GM20000 (cell line): ENCODE results near the gene IGSF22.
"Not testable (repeated sequence)": the region's sequence is repeated elsewhere in the genome, so short reads cannot be mapped to it uniquely, and the experiment has no call there.

ENCODE experiments used
- DNase-seq: peaks from one replicate; pipeline ENCODE4 v3.0.0; 2012; ENCODE audit warnings: low spot score
- TF ChIP-seq, protein P1 (sequence below): IDR thresholded peaks from 2 replicates; pipeline ENCODE4 v1.5.1; 2012; ENCODE audit warnings: mild to moderate bottlenecking, control low read depth; ENCODE audit errors: extremely low read depth, missing control alignments

IGSF22 gene

DNA sequence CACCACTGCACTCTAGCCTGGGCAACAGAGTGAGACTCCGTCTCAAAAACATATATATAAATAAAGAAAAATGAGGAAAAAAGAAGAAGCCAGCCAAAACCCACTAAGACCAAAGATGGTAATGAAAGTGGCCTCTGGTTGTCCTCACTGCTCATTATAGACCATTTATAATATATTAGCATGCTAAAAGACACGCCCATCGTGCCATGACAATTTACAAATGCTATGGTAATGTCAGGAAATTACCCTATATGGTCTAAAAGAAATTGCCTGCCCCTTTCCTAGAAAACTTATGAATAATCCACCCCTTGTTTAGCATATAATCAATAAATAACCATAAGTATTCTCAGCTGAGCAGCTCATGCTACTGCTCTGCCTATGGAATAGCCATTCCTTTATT, 43.5 kb downstream of the IGSF22 start:
- DNase-seq = no peak
- TF ChIP-seq, protein P1, sequence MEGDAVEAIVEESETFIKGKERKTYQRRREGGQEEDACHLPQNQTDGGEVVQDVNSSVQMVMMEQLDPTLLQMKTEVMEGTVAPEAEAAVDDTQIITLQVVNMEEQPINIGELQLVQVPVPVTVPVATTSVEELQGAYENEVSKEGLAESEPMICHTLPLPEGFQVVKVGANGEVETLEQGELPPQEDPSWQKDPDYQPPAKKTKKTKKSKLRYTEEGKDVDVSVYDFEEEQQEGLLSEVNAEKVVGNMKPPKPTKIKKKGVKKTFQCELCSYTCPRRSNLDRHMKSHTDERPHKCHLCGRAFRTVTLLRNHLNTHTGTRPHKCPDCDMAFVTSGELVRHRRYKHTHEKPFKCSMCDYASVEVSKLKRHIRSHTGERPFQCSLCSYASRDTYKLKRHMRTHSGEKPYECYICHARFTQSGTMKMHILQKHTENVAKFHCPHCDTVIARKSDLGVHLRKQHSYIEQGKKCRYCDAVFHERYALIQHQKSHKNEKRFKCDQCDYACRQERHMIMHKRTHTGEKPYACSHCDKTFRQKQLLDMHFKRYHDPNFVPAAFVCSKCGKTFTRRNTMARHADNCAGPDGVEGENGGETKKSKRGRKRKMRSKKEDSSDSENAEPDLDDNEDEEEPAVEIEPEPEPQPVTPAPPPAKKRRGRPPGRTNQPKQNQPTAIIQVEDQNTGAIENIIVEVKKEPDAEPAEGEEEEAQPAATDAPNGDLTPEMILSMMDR = no peak

DNA sequence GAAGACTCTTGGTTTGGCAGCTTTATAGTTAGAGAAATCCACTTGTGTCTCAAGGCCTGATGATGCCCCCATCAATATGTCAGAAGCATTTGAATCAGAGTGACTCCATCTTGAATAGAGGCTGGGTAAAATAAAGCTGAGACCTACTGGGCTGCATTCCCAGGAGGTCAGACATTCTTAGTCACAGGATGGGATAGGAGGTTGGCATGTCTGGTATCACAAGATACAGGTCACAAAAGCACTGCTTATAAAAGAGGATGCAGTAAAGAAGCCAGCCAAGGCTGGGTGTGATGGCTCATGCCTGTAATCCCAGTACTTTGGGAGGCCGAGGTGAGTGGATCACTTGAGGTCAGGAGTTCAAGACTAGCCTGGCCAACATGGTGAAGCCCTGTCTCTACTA, 44.0 kb downstream of the IGSF22 start:
- not testable (repeated sequence) for DNase-seq

DNA sequence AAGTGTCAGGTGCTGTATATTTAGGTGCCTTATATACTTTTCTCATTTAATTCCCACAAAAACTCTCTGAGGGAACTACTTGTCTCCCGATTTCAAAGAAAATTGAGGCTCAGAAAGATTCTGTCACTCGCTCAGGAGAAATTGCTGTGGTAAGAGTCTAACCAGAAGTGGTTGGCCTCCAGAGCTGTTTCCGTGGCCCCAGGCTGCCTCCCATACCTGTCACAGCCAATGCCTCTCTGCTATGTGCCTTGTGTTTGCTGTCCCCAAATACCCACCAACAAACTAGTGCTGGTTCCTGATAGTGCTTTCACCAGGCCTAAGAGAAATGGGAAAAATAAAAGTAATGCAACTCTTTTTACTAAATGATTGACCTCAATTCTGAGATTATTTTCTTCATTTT, 48.4 kb downstream of the IGSF22 start:
- no peak for DNase-seq

DNA sequence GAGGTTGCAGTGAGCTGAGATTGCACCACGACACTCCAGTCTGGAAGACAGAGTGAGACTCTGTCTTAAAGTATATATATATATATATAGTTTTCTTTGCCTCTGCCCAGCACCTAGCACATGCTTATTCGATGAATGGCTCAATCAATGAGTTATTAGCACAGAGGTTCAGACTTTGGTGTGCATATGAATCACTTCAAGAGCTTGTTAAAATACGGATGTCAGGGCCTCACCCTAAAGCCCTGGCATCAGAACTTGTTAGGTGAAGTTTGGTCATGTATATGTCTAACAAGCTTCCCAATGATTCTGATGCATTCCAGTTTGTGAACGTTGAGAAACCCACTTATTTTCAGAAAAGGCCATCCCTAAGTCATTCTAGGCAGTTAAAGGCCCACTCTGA, 49.2 kb downstream of the IGSF22 start:
- no peak for DNase-seq
- TF ChIP-seq, protein P1 = no peak

More for the DNA sequence above, 48.4 kb downstream of the IGSF22 start:
- TF ChIP-seq, protein P1 = no peak

DNA sequence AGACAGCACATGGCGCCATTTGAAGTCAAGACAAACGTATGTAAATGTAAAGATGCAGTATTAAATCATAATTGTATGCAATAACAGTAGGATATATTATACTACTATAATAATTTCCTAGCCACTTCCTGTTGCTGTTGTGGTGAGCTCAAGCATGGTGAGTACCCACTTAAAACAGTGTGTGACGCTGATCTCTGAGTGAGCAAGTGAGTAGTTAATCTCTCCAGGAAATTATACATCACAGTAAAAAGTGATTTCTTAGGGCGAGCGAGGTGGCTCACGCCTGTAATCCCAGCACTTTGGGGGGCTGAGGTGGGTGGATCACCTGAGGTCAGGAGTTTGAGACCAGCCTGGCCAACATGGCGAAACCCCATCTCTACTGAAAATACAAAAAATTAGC, 53.8 kb downstream of the IGSF22 start:
- not testable (repeated sequence) for DNase-seq

DNA sequence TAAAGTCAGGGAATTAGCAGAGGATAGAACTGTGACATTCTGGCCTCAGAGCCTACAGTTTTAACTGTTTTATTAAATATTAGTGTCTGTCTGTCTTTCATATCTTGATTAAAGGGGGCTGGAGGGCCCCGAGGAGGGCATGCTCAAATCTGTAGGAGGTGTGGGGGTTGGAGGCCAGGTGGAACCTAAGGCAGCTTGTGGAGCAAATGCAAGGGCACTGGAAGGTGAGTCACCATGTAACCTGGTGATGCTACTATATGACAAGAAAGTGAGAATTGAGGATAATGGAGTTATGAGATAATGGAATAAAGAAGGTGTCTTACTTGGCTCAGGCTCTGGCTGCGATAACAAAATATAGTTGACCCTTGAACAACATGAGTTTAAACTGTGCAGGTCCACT, 54.7 kb downstream of the IGSF22 start:
- TF ChIP-seq, protein P1 = no peak
- no peak for DNase-seq

DNA sequence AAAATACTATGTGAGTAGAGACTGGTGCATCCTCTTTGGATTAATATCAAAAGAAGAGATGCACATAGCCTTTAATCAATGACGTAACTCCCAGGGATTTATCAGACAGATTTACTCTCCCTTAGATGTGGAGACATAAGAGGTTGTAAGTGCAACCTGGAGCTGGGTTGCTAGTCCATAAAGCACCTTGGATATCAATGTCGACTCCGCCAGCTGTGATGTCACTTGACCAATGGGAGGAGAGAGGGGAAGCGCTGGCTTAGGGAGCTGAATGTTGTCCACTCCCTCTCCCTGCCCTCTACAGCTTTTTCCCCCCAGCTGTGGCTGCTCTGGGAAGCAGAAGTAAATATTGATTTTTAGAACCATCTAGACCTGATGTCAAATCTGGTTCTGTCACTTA, 56.3 kb downstream of the IGSF22 start:
- no peak for DNase-seq
- TF ChIP-seq, protein P1 = no peak

DNA sequence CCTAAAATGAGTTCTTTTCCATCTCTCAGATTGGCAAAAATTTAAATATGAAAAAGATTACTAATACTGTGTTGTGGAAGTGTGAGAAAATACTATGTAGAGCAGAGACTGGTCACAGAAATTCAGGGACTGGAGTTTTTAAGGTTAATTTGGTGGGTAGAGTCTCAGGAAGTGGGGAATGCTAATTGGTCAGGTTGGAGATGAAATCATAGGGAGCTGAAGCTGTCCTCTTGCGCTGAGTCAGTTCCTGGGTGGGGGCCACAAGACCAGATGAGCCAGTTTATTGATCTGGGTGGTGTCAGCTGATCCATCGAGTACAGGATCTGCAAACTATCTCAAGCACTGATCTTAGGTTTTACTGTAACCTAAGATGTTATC, 56.8 kb downstream of the IGSF22 start:
- no peak for DNase-seq

More for the DNA sequence above, 56.8 kb downstream of the IGSF22 start:
- TF ChIP-seq, protein P1 = no peak
